WTC11 (cell line): ENCODE measurements around the gene CXCL14. TPM values are rescaled to one million over a fixed set of nuclear protein-coding genes. Genes with fewer than 3 reads are reported as not detected.

Experiments
- ATAC-seq: fragments of 200-7000 bp; cut with Tn5 transposase; 2 replicates; pipeline ENCODE4 v1.10.0; 2021; ENCODE audit warnings: mild to moderate bottlenecking, moderate library complexity
- CTCF ChIA-PET: fragments of 300-600 bp; sonication (Branson Sonifier 250); formaldehyde crosslinking; loops from one replicate; lab custom pipeline; 2021; ENCODE audit warnings: antibody characterized with exemption; lab: Charles Lee
- POLR2A ChIA-PET: fragments of 350-600 bp; sonication (Branson Sonifier 250); formaldehyde crosslinking; loops from one replicate; lab custom pipeline; 2021; ENCODE audit warnings: antibody characterized with exemption; lab: Charles Lee
- DNase-seq: peaks from one replicate; pipeline ENCODE4 v3.0.0; 2021; ENCODE audit warnings: low spot score
- H3K27ac Mint-ChIP-seq: 2 replicates; pipeline ENCODE4 v1.8.0; 2021; ENCODE audit warnings: mixed read lengths
- H3K27me3 Mint-ChIP-seq: 2 replicates; pipeline ENCODE4 v1.8.0; 2021; ENCODE audit warnings: low read depth, mild to moderate bottlenecking, moderate library complexity, mixed read lengths
- H3K36me3 Mint-ChIP-seq: 2 replicates; pipeline ENCODE4 v1.8.0; 2021; ENCODE audit warnings: mixed read lengths
- H3K4me1 Mint-ChIP-seq: 2 replicates; pipeline ENCODE4 v1.8.0; 2022; ENCODE audit warnings: mixed read lengths
- H3K4me3 Mint-ChIP-seq: 2 replicates; pipeline ENCODE4 v1.8.0; 2021; ENCODE audit warnings: mild to moderate bottlenecking, moderate library complexity, mixed read lengths
- H3K9me3 Mint-ChIP-seq: 2 replicates; pipeline ENCODE4 v1.8.0; 2021; ENCODE audit warnings: mixed read lengths
- ELF4 ChIP-seq: sonication (generic); formaldehyde crosslinking; IDR thresholded peaks from 2 replicates; pipeline ENCODE4 v1.8.1; 2022; ENCODE audit warnings: low read depth, mild to moderate bottlenecking, moderate library complexity, missing genetic modification reagents
- IRF2 ChIP-seq: sonication (generic); formaldehyde crosslinking; IDR thresholded peaks from 2 replicates; pipeline ENCODE4 v1.8.0; 2022; ENCODE audit warnings: low read depth, missing genetic modification reagents, borderline replicate concordance
- MXD4 ChIP-seq: fragments of 250-450 bp; sonication (Bioruptor Pico); IDR thresholded peaks from 2 replicates; pipeline ENCODE4 v1.8.0; 2021; ENCODE audit warnings: mild to moderate bottlenecking, moderate library complexity, borderline replicate concordance
- NFE2L1 ChIP-seq: sonication (generic); formaldehyde crosslinking; IDR thresholded peaks from 2 replicates; pipeline ENCODE4 v1.8.1; 2023; ENCODE audit warnings: missing genetic modification reagents
- NFYB ChIP-seq: sonication (generic); formaldehyde crosslinking; conservative IDR thresholded peaks from 2 replicates; pipeline ENCODE4 v1.8.0; 2022; ENCODE audit warnings: low read depth, missing genetic modification reagents
- SMAD3 ChIP-seq: sonication (generic); formaldehyde crosslinking; IDR thresholded peaks from 2 replicates; pipeline ENCODE4 v1.8.0; 2022; ENCODE audit warnings: missing genetic modification reagents, mild to moderate bottlenecking, borderline replicate concordance
- SMAD4 ChIP-seq: sonication (generic); formaldehyde crosslinking; IDR thresholded peaks from 2 replicates; pipeline ENCODE4 v1.8.0; 2022; ENCODE audit warnings: mild to moderate bottlenecking, missing genetic modification reagents
- TEAD4 ChIP-seq: sonication (generic); formaldehyde crosslinking; IDR thresholded peaks from 2 replicates; pipeline ENCODE4 v1.8.0; 2022; ENCODE audit warnings: mild to moderate bottlenecking, missing genetic modification reagents
- TP53 ChIP-seq: sonication (generic); formaldehyde crosslinking; IDR thresholded peaks from 2 replicates; pipeline ENCODE4 v1.8.1; 2023; ENCODE audit warnings: mild to moderate bottlenecking, missing genetic modification reagents
- ZNF317 ChIP-seq: sonication (generic); formaldehyde crosslinking; IDR thresholded peaks from 2 replicates; pipeline ENCODE4 v1.8.1; 2023; ENCODE audit warnings: low read depth, mild to moderate bottlenecking, moderate library complexity, missing genetic modification reagents, borderline replicate concordance
- ZNF396 ChIP-seq: fragments of 250-450 bp; sonication (Bioruptor Pico); IDR thresholded peaks from 2 replicates; pipeline ENCODE4 v1.8.0; 2021; ENCODE audit warnings: mild to moderate bottlenecking, moderate library complexity, borderline replicate concordance
- total RNA-seq: library from RNA; stranded (reverse); gene quantifications from 3 replicates; pipeline ENCODE4 v1.2.3, GENCODE V29; 2021
- TF ChIP-seq, protein P1 (sequence below): fragments of 250-450 bp; sonication (Bioruptor Pico); IDR thresholded peaks from 2 replicates; pipeline ENCODE4 v1.9.0; 2021; ENCODE audit warnings: mild to moderate bottlenecking
- TF ChIP-seq, protein P2 (sequence below): sonication (generic); formaldehyde crosslinking; IDR thresholded peaks from 2 replicates; pipeline ENCODE4 v1.8.1; 2022; ENCODE audit warnings: low read depth, mild to moderate bottlenecking, moderate library complexity, missing genetic modification reagents, borderline replicate concordance
- TF ChIP-seq, protein P3 (sequence below): fragments of 250-450 bp; sonication (Bioruptor Pico); IDR thresholded peaks from 2 replicates; pipeline ENCODE4 v2.1.2; 2022; ENCODE audit warnings: mild to moderate bottlenecking, moderate library complexity
- TF ChIP-seq, protein P4 (sequence below): sonication (generic); formaldehyde crosslinking; IDR thresholded peaks from 2 replicates; pipeline ENCODE4 v1.8.1; 2023; ENCODE audit warnings: mild to moderate bottlenecking, missing genetic modification reagents, borderline replicate concordance
- TF ChIP-seq, protein P5 (sequence below): sonication (generic); formaldehyde crosslinking; IDR thresholded peaks from 2 replicates; pipeline ENCODE4 v1.8.1; 2023; ENCODE audit warnings: mild to moderate bottlenecking, missing genetic modification reagents
- TF ChIP-seq, protein P6 (sequence below): sonication (generic); formaldehyde crosslinking; conservative IDR thresholded peaks from 2 replicates; pipeline ENCODE4 v1.8.1; 2023; ENCODE audit warnings: mild to moderate bottlenecking, low read depth, missing genetic modification reagents, moderate library complexity
- TF ChIP-seq, protein P7 (sequence below): sonication (generic); formaldehyde crosslinking; IDR thresholded peaks from 2 replicates; pipeline ENCODE4 v1.8.1; 2023; ENCODE audit warnings: mild to moderate bottlenecking, missing genetic modification reagents, moderate library complexity

Gene CXCL14
- total RNA-seq, 1 experiment from 2014 or later: 0.87 TPM

DNA sequence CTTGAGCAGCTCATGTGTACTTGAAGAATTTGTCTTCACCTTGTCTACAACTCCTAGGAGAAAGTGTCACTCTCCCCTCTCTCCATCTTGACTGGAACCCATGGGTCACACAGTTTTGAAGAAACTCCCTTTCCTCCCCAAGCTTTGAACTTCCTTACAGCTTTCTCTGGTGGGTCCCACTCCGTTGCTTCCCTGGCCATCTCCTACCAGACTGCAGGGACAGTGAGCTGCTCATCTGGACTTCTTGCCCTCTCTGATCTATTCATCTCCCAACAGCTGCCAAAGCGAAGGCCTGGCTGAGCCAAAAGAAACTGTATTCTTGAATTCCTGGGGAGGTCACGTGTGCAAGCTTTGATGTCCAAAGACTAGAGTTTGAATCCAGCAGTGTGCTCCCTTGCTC is 22.7 kb upstream of the CXCL14 start:
- CTCF ChIA-PET: interaction anchor here (1.1 to 3.3 kb wide), 2 partner anchors 35 to 127 kb away, joined by 5 to 12 read pairs; no protein-coding TSS in a partner anchor
- ATAC-seq: no peak
- Mint-ChIP-seq H3K27me3 (peaks cover 36% of the 10 kb centered on the region), H3K9me3 (no peaks in the 10 kb centered on the region), H3K4me1 (peaks cover 14% of the 10 kb centered on the region)
- TF ChIP-seq, protein P1, sequence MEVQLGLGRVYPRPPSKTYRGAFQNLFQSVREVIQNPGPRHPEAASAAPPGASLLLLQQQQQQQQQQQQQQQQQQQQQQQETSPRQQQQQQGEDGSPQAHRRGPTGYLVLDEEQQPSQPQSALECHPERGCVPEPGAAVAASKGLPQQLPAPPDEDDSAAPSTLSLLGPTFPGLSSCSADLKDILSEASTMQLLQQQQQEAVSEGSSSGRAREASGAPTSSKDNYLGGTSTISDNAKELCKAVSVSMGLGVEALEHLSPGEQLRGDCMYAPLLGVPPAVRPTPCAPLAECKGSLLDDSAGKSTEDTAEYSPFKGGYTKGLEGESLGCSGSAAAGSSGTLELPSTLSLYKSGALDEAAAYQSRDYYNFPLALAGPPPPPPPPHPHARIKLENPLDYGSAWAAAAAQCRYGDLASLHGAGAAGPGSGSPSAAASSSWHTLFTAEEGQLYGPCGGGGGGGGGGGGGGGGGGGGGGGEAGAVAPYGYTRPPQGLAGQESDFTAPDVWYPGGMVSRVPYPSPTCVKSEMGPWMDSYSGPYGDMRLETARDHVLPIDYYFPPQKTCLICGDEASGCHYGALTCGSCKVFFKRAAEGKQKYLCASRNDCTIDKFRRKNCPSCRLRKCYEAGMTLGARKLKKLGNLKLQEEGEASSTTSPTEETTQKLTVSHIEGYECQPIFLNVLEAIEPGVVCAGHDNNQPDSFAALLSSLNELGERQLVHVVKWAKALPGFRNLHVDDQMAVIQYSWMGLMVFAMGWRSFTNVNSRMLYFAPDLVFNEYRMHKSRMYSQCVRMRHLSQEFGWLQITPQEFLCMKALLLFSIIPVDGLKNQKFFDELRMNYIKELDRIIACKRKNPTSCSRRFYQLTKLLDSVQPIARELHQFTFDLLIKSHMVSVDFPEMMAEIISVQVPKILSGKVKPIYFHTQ (CRISPR knock-in tag): no peak
- TF ChIP-seq, protein P2, sequence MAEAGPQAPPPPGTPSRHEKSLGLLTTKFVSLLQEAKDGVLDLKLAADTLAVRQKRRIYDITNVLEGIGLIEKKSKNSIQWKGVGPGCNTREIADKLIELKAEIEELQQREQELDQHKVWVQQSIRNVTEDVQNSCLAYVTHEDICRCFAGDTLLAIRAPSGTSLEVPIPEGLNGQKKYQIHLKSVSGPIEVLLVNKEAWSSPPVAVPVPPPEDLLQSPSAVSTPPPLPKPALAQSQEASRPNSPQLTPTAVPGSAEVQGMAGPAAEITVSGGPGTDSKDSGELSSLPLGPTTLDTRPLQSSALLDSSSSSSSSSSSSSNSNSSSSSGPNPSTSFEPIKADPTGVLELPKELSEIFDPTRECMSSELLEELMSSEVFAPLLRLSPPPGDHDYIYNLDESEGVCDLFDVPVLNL (CRISPR knock-in tag): no peak
- TF ChIP-seq, protein P3, sequence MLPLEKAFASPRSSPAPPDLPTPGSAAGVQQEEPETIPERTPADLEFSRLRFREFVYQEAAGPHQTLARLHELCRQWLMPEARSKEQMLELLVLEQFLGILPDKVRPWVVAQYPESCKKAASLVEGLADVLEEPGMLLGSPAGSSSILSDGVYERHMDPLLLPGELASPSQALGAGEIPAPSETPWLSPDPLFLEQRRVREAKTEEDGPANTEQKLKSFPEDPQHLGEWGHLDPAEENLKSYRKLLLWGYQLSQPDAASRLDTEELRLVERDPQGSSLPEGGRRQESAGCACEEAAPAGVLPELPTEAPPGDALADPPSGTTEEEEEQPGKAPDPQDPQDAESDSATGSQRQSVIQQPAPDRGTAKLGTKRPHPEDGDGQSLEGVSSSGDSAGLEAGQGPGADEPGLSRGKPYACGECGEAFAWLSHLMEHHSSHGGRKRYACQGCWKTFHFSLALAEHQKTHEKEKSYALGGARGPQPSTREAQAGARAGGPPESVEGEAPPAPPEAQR (CRISPR knock-in tag): no peak
- no peak for TF ChIP-seq MXD4 (CRISPR knock-in tag)
- TF ChIP-seq, protein P4, sequence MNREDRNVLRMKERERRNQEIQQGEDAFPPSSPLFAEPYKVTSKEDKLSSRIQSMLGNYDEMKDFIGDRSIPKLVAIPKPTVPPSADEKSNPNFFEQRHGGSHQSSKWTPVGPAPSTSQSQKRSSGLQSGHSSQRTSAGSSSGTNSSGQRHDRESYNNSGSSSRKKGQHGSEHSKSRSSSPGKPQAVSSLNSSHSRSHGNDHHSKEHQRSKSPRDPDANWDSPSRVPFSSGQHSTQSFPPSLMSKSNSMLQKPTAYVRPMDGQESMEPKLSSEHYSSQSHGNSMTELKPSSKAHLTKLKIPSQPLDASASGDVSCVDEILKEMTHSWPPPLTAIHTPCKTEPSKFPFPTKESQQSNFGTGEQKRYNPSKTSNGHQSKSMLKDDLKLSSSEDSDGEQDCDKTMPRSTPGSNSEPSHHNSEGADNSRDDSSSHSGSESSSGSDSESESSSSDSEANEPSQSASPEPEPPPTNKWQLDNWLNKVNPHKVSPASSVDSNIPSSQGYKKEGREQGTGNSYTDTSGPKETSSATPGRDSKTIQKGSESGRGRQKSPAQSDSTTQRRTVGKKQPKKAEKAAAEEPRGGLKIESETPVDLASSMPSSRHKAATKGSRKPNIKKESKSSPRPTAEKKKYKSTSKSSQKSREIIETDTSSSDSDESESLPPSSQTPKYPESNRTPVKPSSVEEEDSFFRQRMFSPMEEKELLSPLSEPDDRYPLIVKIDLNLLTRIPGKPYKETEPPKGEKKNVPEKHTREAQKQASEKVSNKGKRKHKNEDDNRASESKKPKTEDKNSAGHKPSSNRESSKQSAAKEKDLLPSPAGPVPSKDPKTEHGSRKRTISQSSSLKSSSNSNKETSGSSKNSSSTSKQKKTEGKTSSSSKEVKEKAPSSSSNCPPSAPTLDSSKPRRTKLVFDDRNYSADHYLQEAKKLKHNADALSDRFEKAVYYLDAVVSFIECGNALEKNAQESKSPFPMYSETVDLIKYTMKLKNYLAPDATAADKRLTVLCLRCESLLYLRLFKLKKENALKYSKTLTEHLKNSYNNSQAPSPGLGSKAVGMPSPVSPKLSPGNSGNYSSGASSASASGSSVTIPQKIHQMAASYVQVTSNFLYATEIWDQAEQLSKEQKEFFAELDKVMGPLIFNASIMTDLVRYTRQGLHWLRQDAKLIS (CRISPR knock-in tag): no peak
- TF ChIP-seq ZNF396 (CRISPR knock-in tag): no peak
- TF ChIP-seq, protein P5, sequence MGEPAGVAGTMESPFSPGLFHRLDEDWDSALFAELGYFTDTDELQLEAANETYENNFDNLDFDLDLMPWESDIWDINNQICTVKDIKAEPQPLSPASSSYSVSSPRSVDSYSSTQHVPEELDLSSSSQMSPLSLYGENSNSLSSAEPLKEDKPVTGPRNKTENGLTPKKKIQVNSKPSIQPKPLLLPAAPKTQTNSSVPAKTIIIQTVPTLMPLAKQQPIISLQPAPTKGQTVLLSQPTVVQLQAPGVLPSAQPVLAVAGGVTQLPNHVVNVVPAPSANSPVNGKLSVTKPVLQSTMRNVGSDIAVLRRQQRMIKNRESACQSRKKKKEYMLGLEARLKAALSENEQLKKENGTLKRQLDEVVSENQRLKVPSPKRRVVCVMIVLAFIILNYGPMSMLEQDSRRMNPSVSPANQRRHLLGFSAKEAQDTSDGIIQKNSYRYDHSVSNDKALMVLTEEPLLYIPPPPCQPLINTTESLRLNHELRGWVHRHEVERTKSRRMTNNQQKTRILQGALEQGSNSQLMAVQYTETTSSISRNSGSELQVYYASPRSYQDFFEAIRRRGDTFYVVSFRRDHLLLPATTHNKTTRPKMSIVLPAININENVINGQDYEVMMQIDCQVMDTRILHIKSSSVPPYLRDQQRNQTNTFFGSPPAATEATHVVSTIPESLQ (CRISPR knock-in tag): no peak
- TF ChIP-seq, all 79 proteins: peak for 0
- POLR2A ChIA-PET: no interaction called here
- DNase-seq: no peak
- H3K4me3 Mint-ChIP-seq: no peak overlapping the region
- H3K36me3 Mint-ChIP-seq: no peaks in the 10 kb centered on the region
- no peak overlapping the region for H3K27ac Mint-ChIP-seq

DNA sequence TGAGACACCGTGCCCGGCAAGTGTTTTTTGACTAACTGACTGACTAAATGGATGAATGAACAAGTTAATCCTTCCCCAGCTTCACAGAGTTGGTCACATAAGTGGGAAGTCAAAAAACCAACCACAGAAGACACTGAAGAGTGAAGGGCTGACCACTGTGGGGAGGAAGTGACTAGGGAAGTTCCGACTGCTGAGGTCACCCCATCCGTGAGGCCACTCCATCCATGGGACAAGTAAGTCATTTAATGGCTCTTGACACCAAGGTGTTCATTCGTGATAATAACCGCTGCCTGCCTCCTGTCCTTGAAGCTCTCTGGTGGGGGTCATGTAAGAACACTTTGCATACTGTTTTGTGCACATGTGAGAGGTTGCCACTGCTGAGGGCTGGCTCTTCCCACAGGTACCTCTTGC is 22.2 kb upstream of the CXCL14 start:
- CTCF ChIA-PET: interaction anchor here (1.1 to 3.3 kb wide), 2 partner anchors 34 to 128 kb away, joined by 5 to 12 read pairs; no protein-coding TSS in a partner anchor
- TF ChIP-seq, protein P6, sequence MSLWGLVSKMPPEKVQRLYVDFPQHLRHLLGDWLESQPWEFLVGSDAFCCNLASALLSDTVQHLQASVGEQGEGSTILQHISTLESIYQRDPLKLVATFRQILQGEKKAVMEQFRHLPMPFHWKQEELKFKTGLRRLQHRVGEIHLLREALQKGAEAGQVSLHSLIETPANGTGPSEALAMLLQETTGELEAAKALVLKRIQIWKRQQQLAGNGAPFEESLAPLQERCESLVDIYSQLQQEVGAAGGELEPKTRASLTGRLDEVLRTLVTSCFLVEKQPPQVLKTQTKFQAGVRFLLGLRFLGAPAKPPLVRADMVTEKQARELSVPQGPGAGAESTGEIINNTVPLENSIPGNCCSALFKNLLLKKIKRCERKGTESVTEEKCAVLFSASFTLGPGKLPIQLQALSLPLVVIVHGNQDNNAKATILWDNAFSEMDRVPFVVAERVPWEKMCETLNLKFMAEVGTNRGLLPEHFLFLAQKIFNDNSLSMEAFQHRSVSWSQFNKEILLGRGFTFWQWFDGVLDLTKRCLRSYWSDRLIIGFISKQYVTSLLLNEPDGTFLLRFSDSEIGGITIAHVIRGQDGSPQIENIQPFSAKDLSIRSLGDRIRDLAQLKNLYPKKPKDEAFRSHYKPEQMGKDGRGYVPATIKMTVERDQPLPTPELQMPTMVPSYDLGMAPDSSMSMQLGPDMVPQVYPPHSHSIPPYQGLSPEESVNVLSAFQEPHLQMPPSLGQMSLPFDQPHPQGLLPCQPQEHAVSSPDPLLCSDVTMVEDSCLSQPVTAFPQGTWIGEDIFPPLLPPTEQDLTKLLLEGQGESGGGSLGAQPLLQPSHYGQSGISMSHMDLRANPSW (CRISPR knock-in tag): no peak
- TF ChIP-seq ELF4 (CRISPR knock-in tag) (no peak), TP53 (CRISPR knock-in tag) (no peak), ZNF317 (CRISPR knock-in tag) (no peak), SMAD3 (CRISPR knock-in tag) (no peak), NFE2L1 (no peak), NFYB (CRISPR knock-in tag) (no peak), SMAD4 (no peak), TEAD4 (CRISPR knock-in tag) (no peak), IRF2 (CRISPR knock-in tag) (no peak)
- TF ChIP-seq, protein P7, sequence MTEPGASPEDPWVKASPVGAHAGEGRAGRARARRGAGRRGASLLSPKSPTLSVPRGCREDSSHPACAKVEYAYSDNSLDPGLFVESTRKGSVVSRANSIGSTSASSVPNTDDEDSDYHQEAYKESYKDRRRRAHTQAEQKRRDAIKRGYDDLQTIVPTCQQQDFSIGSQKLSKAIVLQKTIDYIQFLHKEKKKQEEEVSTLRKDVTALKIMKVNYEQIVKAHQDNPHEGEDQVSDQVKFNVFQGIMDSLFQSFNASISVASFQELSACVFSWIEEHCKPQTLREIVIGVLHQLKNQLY: no peak
- TF ChIP-seq, all 79 proteins: peak for 0
- H3K27me3 Mint-ChIP-seq: peaks cover 36% of the 10 kb centered on the region
- peaks cover 4% of the 10 kb centered on the region; the same call in 1 of the 2 replicates for H3K9me3 Mint-ChIP-seq
- ATAC-seq: no peak
- H3K27ac Mint-ChIP-seq: no peak overlapping the region
- no peak overlapping the region for H3K4me3 Mint-ChIP-seq
- no peak for DNase-seq
- peaks cover 14% of the 10 kb centered on the region for H3K4me1 Mint-ChIP-seq
- no peaks in the 10 kb centered on the region for H3K36me3 Mint-ChIP-seq
- POLR2A ChIA-PET: no interaction called here
